IPS-20b (cell line): ENCODE results near the gene IL12RB2.

Source experiments
- H3K27ac ChIP-seq: one replicate; pipeline ENCODE4 v1.5.1; 2013; ENCODE audit warnings: low read length
- H3K27me3 ChIP-seq: 2 replicates; pipeline ENCODE4 v1.6.1; 2013; ENCODE audit warnings: mild to moderate bottlenecking, low read length, inconsistent platforms; ENCODE audit not compliant: insufficient read depth
- H3K36me3 ChIP-seq: 2 replicates; pipeline ENCODE4 v1.6.1; 2013; ENCODE audit warnings: low read depth, mild to moderate bottlenecking, inconsistent platforms, low read length, moderate library complexity; ENCODE audit not compliant: insufficient read depth
- H3K4me1 ChIP-seq: 2 replicates; pipeline ENCODE4 v1.6.1; 2013; ENCODE audit warnings: mild to moderate bottlenecking, control low read depth, inconsistent platforms, low read length, moderate library complexity; ENCODE audit not compliant: insufficient read depth
- H3K4me3 ChIP-seq: 2 replicates; pipeline ENCODE4 v1.5.1; 2013; ENCODE audit warnings: mild to moderate bottlenecking, low read length, inconsistent platforms
- H3K9ac ChIP-seq: 2 replicates; pipeline ENCODE4 v1.6.1; 2013; ENCODE audit warnings: low read depth, mild to moderate bottlenecking, inconsistent platforms, low read length, moderate library complexity
- H3K9me3 ChIP-seq: 2 replicates; pipeline ENCODE4 v1.6.1; 2013; ENCODE audit warnings: mild to moderate bottlenecking, low read depth, low read length, inconsistent platforms; ENCODE audit not compliant: insufficient read depth

The IL12RB2 gene

GRCh38 chr1:67336157-67336556 lies 28.5 kb downstream of the IL12RB2 start:
- Histone ChIP-seq H3K4me3 (no peak overlapping the region), H3K9me3 (no peaks in the 10 kb centered on the region), H3K27me3 (no peaks in the 10 kb centered on the region), H3K9ac (no peak overlapping the region), H3K4me1 (peaks cover 14% of the 10 kb centered on the region), H3K27ac (no peak overlapping the region), H3K36me3 (no peaks in the 10 kb centered on the region)

DNA sequence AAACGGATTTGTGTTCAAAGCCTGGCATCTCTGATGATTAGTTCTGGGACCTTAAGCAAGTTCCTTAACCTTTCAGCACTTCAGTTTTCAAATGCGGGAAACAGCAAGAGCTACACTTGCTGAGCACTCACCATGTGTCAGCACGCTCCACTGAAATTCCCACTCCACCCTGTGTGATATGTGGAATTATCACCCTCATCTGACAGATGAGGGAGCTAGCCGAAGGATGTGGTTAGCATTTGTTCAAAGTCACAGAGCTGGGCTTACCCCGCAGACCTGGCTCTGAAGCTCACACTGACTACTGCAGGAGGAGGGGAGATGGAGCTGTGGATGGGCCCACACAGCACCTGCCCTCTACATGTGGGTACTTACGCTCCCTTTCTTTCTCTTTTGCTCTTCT lies 29.1 kb downstream of the IL12RB2 start:
- H3K27ac ChIP-seq: no peak overlapping the region
- H3K36me3 ChIP-seq: no peaks in the 10 kb centered on the region
- H3K4me3 ChIP-seq: no peak overlapping the region
- no peaks in the 10 kb centered on the region for H3K27me3 ChIP-seq
- H3K9me3 ChIP-seq: no peaks in the 10 kb centered on the region
- peaks cover 19% of the 10 kb centered on the region for H3K4me1 ChIP-seq
- no peak overlapping the region for H3K9ac ChIP-seq

DNA sequence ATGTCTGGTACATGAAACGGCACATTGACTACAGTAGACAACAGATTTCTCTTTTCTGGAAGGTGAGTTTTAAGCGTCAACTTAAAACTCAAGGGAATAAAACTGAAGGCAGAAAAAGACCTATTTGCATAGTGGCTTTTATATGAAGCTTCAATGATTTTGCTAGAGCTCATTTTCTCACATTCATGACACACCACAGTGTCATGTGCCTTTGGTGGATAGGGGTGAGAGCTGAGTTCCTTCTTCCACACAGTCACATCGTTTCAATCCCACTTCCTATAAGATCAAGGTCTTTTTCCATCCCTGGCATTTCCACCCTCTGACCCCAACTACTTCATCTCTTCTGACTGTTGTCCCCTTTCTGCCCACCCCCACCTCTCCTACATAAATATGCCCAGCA lies 31.0 kb downstream of the IL12RB2 start:
- no peak overlapping the region for H3K9ac ChIP-seq
- H3K27ac ChIP-seq: no peak overlapping the region
- no peaks in the 10 kb centered on the region for H3K36me3 ChIP-seq
- H3K4me3 ChIP-seq: no peak overlapping the region
- H3K4me1 ChIP-seq: peaks cover 14% of the 10 kb centered on the region
- no peaks in the 10 kb centered on the region for H3K27me3 ChIP-seq
- no peaks in the 10 kb centered on the region for H3K9me3 ChIP-seq

GRCh38 chr1:67339623-67340343 lies 32.1 kb downstream of the IL12RB2 start:
- no peaks in the 10 kb centered on the region for H3K27me3 ChIP-seq
- no peak overlapping the region for H3K4me3 ChIP-seq
- H3K9ac ChIP-seq: no peak overlapping the region
- no peaks in the 10 kb centered on the region for H3K9me3 ChIP-seq
- H3K4me1 ChIP-seq: peaks cover 11% of the 10 kb centered on the region; the same call in 1 of the 2 replicates
- H3K36me3 ChIP-seq: no peaks in the 10 kb centered on the region
- no peak overlapping the region for H3K27ac ChIP-seq

- Histone ChIP-seq H3K4me1 (peaks cover 11% of the 10 kb centered on the region; the same call in 1 of the 2 replicates), H3K9ac (peak overlapping the region; percentile 18; the same call in 1 of the 2 replicates), H3K9me3 (no peaks in the 10 kb centered on the region), H3K27ac (no peak overlapping the region), H3K27me3 (no peaks in the 10 kb centered on the region), H3K4me3 (peak overlapping the region; percentile 3; the same call in 1 of the 2 replicates), H3K36me3 (no peaks in the 10 kb centered on the region)
Measured at GRCh38 chr1:67342076-67342890, 34.6 kb downstream of the IL12RB2 start.

DNA sequence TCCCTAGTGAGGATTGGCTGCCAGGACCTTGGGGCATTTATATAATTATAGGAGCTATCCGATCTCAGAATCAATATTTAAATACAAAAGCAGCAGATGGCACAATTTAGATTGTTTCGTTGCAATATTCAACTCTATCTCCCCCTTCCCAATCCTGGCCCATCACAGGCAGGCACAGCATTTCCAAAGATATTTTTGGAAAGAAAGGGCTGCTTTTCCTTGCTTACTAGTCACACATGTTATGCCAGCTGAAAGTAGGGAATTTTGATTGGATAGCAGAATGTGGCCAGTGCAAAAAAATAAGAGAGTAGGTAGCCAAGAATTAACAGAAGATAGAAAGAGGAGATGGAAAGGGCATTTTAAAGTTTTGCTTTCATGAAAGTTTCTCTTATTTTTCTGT lies 37.9 kb downstream of the IL12RB2 start:
- Histone ChIP-seq H3K36me3 (no peaks in the 10 kb centered on the region), H3K4me1 (peaks cover 11% of the 10 kb centered on the region; the same call in 1 of the 2 replicates), H3K27ac (no peak overlapping the region), H3K9ac (no peak overlapping the region), H3K9me3 (no peaks in the 10 kb centered on the region), H3K4me3 (no peak overlapping the region), H3K27me3 (no peaks in the 10 kb centered on the region)

GRCh38 chr1:67346982-67347381 lies 39.3 kb downstream of the IL12RB2 start:
- Histone ChIP-seq H3K27me3 (no peaks in the 10 kb centered on the region), H3K4me3 (no peak overlapping the region), H3K9me3 (no peaks in the 10 kb centered on the region), H3K9ac (no peak overlapping the region), H3K27ac (no peak overlapping the region), H3K36me3 (no peaks in the 10 kb centered on the region), H3K4me1 (peaks cover 5% of the 10 kb centered on the region; the same call in 1 of the 2 replicates)

DNA sequence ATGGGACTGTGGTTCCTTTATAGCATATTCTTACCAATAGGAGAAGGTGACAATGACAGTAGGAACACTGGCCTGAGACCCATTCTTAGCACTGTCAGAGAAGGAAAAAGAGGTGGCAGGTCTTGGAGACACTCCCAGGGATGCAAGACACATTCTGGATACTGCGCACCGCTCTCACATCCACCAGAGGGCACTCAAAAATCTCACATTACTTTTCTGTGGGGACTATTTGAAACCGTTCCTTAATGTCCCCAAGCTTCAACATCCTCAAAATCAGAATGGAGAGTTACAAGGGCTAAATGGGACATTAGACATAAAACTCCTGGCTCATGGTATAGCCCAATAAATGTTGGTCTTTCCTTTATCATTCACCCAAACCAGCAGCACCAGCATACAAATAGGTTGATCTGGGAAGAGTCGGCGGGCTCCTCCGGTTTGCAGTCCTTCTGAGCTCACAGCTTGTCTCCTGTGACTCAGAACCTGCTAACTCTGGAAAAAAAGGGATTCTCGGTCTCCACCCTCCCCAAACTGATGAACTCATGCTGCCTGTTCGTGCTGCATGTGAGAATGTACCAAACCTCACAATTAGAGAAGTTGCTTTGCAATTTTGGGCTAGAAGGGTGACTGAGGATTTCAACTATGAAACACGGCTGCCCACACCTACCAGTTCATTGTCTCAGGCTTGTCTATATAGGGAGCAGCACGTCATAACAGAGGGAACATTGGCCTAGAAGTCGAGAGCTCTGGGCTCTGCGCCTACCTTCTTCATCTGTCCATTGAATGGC lies 40.2 kb downstream of the IL12RB2 start:
- H3K27ac ChIP-seq: no peak overlapping the region
- no peak overlapping the region for H3K9ac ChIP-seq

GRCh38 chr1:67348586-67349252 lies 41.0 kb downstream of the IL12RB2 start:
- no peaks in the 10 kb centered on the region for H3K27me3 ChIP-seq
- H3K36me3 ChIP-seq: no peaks in the 10 kb centered on the region
- no peak overlapping the region for H3K27ac ChIP-seq
- no peak overlapping the region for H3K4me3 ChIP-seq
- no peaks in the 10 kb centered on the region for H3K9me3 ChIP-seq
- no peak overlapping the region for H3K9ac ChIP-seq
- no peaks in the 10 kb centered on the region for H3K4me1 ChIP-seq

More for the DNA sequence above, 40.2 kb downstream of the IL12RB2 start:
- H3K4me3 ChIP-seq: no peak overlapping the region
- H3K36me3 ChIP-seq: no peaks in the 10 kb centered on the region
- peaks cover 2% of the 10 kb centered on the region; the same call in 1 of the 2 replicates for H3K4me1 ChIP-seq
- H3K27me3 ChIP-seq: no peaks in the 10 kb centered on the region
- H3K9me3 ChIP-seq: no peaks in the 10 kb centered on the region

DNA sequence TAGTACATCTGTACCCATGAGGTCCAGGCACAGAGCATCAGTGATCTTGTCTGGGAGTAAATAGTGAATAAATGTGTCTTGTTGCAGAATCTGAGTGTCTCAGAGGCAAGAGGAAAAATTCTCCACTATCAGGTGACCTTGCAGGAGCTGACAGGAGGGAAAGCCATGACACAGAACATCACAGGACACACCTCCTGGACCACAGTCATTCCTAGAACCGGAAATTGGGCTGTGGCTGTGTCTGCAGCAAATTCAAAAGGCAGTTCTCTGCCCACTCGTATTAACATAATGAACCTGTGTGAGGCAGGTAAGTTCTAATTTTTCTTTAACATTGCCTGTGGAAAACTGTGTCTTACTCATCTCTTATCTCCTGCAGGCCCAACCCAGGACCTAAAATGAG lies 43.1 kb downstream of the IL12RB2 start:
- Histone ChIP-seq H3K4me3 (no peak overlapping the region), H3K27me3 (no peaks in the 10 kb centered on the region), H3K36me3 (no peaks in the 10 kb centered on the region), H3K27ac (no peak overlapping the region), H3K9me3 (no peaks in the 10 kb centered on the region), H3K9ac (no peak overlapping the region), H3K4me1 (no peaks in the 10 kb centered on the region)

GRCh38 chr1:67352211-67352610 lies 44.5 kb downstream of the IL12RB2 start:
- Histone ChIP-seq H3K36me3 (no peaks in the 10 kb centered on the region), H3K27me3 (no peaks in the 10 kb centered on the region), H3K9me3 (no peaks in the 10 kb centered on the region), H3K4me1 (no peaks in the 10 kb centered on the region), H3K27ac (no peak overlapping the region), H3K4me3 (no peak overlapping the region), H3K9ac (no peak overlapping the region)
